CD4-positive, alpha-beta T cell treated with Interleukin-10 for 1 hour (primary cell): ENCODE measurements around the gene SLC7A10.

Experiments used
- DNase-seq: peaks from one replicate; pipeline ENCODE4 v3.0.0-alpha.2; 2020

Gene SLC7A10

DNA sequence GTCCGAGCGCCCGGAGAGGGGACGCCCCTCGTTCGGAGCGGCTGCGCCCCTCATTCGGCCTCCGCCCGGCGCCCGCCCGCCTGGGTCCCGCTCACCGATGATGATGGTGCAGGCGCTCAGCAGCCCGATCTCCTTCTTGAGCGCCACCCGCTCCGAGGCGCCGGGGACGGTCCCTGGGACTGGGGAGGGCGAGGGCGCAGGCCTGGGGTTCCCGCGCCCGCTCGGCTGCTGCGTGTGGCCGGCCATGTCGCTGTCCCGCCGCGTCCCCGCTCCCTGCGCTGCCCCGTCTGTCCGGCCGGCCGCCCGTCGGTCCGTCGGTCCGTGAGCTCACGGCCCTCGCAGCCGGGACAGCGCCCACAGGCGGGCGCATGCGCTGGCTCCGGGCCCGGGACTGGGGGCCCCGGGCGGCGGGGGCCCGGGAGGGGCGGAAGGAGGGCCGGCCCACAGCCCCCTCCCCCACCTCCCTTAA lies at the start of gene SLC7A10:
SLC7A10 (minus strand) TSS at position 393 of the 469 bp plus-strand sequence; CDS start at position 246, 147 bp downstream.
- DNase-seq, result no peak

DNA sequence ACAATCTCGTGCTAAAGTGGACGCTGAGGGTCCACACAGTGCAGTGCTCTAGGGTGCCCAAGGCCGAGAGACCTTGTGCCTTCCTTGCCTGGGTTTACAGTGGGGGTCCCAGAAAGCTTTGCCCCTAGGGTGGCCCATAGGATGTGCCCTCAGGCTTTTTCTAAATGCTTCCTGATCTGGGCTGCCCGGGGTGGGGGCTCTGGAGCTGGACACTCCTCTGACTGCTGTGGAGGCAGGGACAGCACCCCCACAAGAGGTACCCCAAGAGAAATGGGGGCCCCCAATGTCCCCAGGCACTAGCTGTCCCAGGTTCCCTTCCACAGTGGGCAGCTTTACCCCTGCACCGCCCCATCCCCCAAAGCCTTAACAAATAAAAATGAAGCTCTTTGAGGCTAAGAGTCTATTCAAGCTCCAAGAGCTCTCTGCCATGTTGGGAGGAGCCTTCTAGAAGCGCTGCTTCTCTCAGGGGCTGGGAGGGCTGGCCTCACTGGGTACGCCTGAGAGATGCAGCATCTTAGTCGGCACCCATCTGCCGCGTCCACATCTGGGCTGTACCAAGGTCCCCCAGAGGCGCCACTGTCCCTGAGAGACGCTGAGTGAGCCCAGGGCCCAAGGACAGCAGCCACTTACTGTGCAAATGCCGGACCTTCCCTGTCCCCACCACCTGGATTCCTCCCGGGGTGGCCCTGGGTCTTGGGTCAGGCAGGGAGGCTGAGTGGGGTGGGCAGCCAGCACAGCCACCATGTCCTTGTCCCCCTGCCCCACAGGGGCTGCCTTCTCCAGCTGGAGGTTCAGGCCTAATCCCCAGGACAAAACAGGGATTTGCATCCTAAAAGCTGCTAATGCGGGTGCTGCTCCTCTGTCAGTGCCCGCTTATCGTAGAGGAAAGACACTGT lies 49.3 kb upstream of the SLC7A10 start:
- no peak for DNase-seq

DNA sequence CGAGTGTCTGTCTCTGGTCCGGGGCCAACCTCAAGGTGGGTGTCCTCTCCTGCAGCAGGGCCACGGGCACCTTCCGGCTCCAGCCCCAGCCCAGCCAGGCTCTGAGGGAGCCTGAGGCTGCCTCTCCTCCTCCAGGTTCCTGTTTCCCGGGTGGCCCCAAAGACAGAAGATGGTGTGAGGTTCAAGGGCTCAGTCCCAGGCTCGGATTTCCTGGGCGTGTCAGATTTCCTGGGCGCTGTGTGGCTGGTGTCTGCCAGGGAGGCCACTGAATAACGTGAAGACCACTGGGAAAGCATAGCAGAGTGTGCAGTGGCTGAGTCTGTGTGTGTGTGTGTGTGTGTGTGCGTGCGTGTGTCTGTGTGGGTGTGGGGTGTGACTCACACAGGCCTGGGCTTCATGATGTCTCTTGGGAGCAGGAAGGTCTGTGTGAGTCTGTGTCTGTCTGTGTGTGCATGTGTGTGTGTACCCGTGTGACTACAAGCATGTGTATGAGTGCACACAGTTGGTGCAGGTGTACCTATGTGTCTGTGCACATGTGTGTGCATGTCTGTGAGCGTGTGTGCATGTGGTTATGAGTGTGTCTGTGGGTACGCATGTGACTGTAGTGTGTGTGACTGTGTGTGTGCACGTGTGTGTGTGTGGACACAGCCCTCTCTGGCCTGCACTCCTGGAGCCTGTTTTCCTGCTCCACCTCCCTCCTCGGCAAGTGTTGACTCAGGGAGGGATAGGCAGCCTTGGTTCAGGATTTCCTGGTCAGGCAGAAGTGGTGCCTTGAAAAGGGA lies 48.4 kb upstream of the SLC7A10 start:
- DNase-seq, result peak; percentile 18

DNA sequence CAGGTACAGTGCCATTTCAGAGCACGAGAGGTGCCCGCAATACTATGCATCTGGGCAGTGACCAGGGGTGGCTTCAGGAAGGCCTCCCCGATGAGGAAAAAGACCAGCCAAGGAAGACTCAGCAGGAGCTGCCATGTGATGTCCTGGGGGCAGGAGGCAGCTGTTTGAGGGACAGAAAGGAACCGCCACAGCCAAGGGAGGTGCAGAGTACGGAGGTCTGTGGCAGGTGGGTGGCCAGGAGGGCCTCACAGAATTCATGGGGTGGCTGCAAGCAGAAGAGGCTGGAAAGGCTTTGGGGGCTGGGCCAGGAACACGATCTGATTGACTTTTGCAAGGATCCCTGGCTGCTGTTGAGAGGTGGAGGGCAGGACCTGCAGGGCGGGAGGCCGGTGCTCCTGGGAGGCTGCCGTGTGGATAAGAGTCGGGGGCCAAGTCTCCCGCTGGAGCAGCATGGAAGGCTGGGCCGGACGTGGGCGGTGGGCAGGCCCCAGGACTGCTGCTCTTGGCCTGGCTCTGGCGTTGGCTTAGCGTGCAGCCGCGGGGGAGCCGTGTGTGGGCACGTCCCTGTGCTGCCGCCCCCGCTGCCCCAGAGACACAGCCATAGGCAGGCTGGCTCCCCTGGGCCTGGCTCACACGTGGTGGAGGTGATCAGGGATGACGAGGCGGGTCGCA lies 47.6 kb upstream of the SLC7A10 start:
- no peak for DNase-seq

DNA sequence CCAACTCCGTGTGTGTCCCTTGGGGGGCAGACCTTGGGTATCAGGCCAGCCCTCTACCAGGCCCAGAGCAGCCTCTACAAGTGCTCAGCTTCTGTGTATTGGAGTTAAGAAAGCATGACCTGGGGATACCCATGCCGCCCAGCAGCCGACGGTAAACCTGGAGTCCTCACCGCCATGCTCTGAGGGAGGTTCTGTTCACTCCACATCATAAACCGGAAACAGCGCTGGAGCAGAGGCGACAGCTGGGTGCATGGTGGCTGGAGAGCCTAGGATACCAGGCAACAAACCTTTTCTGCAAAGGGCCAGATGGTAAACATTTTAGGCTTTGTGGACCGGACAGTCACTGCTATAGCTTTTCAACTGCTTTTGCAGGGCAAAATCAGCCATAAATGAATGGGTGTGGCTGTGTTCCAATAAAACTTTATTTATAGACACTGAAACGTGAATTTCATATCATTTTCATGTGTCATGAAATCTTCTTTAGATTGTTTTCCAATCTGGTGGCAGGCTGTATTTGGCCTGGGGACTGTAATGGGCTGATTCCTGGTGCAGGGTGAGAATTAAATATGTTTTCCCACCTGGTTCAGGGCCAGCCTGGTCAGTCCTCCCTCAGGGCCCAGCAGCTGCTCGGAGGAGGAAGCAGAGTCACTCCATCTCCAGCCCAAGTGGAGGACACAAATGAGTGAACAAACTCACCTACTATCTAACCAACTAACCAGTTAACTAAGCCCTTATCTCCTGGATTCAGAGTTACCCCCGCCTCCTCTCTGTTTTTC lies 45.8 kb upstream of the SLC7A10 start:
- DNase-seq, result no peak

DNA sequence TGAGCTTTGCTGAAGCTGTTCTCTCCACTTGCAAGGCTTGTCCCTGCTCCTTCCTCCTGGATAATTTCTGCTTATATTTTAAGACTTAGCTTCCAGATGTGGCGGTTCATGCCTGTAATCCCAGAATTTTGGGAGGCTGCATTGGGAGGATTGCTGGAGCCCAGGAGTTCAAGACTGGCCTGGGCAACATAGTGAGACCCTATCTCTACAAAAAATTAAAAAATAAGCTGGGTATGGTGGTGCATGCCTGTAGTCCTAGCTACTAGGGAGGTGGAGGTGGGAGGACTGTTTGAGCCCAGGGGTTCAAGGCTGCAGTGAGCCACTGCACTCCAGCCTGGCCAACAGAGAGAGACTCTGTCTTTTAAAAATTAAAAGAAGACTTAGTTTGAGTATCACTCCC lies 45.1 kb upstream of the SLC7A10 start:
- no peak for DNase-seq

DNA sequence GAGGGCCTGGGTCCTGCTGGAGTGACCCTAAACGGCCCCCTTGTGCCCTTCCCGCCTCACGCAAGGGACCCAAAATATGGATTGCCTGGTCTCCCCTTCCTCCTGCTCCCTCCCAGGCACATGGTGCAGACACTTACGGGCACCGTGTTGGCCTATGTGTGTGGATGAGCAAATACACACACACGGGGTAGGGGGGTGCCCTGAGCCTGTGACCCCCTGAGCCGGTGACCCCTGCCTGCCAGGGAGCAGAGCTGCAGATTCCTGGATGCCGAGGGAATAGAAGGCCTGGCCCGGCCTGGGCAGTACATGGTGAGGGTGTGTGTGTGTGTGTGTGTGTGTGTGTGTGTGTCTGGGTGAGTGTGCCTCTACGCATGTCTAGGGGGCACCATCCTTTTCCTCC lies 43.4 kb upstream of the SLC7A10 start:
- DNase-seq, result no peak

DNA sequence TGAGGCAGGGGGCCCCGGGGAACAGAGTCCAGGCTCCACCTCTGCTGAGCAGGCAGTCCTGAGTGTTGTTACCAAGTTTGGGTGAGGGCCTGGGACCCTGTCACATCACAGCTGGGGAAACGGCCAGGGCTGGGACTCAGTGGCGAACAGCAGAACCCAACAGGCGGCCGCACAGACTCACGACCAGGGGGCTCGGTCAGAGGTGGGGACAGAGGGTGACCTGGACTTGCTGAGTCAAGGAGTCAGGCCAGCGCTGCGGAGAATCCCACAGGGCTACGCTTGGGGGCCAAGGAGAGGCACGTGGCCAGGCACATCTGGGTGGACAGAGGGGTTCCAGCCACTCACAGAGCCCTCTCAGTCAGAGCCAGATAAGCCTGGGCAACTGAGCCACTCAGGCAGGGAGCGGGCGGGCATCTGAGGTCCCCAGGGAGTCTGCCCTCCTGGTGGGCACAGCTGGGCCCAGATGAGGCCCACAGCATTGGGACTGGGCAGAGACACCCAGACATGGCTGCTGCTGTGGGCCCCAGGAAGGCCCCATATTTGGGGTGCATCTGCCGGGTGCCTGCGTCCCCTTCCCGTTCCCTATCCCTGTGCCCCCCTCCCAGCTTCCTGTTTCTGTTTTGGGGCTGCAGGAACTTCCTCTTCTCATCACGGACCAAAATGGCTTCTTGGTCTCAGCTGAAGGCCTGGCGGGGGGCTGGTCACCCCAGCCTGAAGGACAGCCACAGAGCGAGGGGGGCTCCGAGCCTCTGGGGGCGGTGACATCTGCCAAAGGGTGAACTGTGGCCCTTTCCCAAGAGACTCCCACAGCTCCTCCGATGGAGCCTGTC lies 42.7 kb upstream of the SLC7A10 start:
- DNase-seq, result no peak

DNA sequence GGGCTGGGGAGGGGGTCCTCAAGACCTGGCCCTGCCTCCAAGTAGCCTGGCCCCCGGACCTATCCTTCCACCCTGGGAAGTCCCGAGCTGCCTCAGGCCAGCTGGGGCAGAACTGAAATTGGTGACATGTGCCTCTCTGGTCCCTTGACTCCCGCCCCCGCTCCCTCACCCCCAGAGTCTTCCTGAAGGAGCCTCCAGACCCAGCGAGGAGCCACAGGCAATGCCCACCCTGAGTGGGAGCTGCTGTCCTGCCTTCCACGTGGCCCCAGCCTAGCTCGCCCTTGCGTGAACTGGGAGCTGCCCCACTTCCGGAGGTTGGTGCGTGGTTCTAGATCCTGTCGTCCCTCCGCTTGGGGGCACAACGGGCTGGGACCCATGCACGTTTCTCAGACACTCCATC lies 42.1 kb upstream of the SLC7A10 start:
- DNase-seq, result no peak

DNA sequence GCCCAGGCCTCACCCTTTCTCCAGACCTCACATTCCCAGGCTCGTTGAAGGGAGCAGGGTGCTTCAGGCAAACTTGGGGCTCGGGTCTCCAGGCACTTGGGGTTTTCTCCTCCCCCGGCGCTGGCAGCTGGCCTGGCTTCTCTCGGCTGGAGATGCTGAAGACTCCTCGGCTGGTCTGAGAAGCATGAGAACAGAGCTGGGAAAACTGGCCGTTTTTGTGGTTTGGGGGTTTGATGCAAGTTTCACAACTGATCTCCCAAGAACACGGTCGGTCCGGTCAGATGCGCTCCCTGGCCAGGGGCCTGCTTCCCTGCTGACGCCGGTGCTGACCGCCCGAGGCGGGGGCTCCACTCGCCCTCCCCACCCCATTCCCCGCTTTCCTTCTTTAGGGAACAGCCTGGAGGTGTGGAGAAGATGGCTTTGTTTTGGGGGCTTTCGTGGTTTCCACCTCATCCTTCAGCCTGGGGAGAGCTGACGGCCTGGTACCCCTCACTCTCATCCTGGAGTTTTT lies 41.4 kb upstream of the SLC7A10 start:
- DNase-seq, result no peak

DNA sequence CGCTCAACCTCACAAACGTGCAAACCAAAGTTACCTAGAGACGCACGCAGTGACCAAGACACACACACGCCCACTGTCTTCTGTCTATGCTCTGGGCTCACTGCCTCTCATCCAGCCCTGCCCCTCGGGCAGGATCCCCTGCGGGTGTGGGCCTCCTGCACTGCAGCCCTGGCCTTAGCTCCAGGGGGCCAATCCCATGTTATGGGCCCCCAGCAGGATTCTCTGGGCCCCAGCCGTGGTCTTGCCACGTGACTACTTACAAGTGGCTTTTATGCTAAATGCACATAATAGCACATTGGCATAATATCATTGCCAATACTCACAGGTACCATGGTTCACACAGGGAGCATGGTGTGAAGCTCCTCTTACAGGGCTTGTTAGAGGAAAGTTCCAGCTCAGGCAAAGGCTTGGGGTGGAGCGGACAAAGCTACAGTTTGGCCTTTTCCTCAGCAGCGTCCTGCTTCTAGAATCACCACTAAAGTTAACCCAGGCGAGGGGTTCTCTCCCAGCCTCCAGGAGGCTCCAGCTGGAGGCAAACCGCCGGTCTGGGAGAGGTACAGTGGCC lies 39.3 kb upstream of the SLC7A10 start:
- no peak for DNase-seq

DNA sequence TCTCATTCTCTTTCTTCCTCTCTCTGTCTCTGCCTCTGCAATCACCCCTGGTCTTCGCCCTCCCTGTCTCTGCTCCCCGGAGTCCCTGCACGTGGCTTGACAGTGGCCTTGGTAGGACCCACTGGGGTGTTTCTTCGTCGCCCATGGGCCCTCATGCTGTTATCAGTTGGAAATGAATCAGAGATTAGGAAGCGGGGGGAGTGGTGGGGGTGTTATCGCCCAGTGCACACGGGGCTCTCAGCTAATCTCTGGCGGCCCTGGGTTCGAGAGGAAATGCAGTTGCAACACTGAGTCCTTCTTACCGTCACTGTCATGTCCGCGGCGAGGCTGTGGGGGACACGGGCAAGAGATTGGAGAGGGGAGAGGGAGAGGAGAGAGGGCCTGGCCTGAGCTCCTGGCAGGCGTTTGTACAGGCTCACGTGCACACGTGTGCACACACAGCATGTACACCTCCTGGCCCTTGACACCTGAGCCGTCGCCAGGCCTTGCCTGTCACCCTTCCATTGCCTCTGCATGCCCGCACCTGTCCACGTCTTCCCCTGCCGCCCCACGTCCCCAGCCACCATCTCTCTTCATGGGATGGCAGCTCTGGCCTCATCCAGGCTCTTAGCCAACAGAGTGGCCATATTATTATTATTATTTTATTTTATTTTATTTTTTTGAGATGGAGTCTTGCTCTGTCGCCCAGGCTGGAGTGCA lies 37.8 kb upstream of the SLC7A10 start:
- DNase-seq, result no peak

DNA sequence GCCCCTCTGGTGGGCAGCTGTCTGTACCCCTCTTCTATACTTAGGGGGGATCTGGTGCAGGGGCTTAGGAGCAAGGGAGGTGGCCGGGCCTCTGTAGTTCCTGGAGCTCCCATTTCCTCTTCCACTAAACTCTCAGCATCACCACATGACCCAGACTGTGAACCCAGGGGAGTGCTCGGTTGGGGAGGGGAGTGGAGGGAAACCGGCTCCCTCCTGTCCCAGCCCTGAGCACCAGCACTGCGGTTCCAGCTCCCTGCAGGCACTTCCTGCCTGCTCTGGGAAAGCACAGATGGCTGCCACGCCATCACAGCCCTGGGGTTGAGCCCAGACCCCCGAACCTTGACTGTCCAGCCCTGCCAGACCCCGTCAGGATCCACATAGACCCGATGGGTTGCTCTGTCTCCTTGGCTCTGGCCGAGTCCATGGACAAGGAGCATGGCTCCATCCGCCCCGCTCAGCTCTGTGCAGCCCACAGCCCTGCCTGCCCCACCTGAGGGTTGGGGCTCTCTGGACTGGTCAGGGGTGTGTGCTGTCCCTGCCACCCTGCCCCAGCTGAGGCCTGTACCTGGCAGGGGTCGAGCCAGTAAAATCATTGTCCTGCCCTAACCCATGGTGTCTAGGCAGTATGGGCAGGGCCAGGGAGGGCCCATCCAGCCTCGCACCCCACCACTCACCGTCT lies 36.0 kb upstream of the SLC7A10 start:
- no peak for DNase-seq

DNA sequence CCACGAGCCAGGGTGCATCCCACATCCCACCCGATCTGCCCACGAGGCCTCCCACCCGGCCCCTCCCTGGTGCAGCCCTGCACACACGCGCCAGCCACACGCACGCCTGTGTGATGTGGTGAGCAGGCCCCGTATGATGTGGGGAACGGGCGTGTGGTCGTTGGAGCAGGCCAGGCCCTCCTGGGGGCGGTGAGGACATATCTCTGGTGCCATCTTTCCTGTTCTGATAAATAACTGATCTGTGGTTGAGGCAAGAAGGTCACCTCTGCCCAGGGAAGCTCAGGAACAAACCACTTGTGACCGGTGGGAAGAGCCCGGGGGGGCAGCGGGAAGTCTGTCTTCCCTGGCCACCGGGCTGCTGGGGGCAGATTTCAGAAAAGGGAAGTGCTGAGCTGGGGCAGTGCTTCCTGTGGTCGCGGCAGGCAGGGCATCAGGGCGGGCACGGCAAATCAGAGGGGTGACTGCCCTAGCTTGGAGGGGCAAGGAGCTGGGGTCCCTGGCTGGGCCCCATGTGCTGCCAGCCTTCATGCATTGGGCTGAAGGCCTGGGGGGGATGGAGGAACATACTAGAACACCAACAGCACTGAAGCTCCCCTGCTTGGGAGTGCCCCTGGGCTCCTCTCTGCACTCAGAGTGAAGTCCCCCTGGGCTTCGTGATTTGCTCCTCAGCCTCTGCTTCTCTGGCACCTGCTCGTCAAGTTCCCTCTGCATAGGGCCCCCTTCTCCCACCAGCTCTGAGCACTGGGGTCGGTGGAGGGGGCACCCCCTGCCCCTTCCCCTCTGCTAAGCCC lies 35.2 kb upstream of the SLC7A10 start:
- no peak for DNase-seq

DNA sequence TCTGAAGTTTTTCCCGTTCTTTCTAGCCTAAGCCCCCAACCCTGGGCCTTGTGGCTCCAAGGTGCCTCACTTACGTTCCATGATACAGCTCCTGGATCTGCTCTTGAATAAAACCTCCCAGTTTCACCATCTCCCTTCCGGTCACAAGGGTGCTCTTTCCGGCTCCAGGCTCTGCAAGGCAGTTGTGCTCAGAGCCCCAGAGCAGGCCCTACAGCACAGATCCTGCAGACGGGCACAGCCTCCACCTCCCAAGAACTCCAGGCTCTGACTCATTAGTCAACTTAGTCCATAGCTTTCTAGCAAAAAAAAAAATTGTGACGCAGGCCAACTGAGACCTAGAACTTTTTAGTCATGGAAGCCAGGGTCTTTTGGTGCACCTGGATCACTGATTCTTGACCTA lies 33.9 kb upstream of the SLC7A10 start:
- DNase-seq, result no peak

DNA sequence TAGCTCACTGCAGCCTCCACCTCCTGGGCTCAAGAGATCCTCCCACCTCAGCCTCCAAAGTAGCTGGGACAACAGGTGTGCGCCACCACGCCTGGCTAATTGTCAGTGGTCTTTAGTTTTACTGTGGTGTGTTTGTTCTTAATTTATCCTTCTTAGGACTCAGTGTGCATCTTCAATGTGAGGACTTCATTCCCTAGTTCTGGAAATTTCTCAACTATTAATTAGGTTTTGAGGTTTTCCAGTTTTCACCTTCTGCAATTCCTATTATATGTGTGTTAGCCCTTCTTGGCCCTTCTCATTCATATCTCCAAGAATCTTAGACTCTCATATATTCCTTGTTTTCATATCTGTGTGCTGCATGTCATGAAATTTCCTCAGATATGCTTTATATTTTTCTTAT lies 32.2 kb upstream of the SLC7A10 start:
- no peak for DNase-seq

DNA sequence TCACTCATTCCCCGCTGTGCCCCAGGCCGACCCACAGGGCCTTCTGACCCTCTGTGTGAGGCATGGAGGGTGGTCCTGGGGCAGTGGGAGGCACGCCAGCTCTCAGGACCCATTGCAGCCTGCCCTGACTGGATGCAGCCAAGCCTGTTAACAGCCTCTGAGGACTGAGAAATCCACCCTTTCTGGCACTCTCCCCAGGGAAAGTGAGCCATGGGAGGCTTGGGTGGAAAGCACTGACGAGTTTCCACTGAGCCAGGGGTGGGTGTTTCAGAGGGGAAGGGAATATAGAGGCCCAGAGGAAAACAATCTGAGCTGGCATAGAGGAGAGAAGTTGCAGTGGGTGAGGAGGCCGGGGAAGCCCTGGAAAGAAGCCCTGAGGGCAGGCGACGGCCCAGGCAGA lies 30.6 kb upstream of the SLC7A10 start:
- DNase-seq, result no peak

DNA sequence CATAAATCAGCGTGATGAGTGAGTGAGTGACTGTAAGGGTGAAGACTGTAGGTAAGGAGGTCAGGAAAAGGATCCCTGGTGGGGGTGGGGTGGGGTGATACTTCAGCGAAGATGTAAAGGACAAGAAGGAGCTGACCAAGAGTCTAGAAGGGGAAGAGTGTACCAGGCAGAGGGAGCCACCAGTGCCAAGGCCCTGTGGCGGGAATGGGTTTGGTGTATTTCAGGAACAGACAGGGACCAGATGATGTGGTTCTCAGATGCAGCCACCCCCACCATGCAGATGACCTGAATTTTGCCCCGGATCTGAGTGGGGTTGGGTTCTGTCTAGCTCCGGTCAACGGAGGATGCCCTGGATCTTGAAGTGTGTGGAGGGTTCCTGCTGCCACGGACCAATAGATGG lies 30.1 kb upstream of the SLC7A10 start:
- DNase-seq, result no peak

DNA sequence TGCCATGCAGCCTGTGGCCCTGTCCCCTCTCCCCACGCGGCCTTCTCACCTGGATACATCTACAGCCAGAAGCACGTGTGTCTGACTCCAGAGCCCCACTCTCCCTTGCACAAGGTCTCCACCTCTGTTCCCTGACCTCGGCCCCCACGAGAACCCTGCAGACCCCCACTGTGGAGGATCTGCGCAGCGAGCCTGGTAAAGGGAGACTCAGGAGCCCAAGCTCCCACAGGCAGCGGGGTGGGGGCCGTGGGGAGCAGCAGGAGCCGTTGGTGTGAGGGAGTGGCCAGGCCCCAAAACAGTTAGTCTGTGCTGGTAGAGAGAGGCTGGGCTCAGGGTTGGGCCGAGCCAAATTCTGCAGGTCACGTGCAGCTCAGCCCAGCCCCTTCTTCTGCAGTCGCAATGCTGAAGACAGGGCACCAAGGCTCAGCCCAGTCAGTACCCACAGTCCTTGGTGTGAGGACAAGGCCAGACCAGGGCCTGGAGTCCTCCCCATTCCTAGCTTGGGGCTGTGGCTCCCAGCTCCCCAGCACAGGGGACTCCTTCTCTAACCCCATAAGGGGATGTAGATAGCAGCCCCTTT lies 28.7 kb upstream of the SLC7A10 start:
- DNase-seq, result no peak
